WTC11 (cell line): Measurements from ENCODE around the gene IMMT. TPM values are rescaled to one million over a fixed set of nuclear protein-coding genes. Genes with fewer than 3 reads are reported as not detected.
A peak's percentile ranks its signal among the peaks of the same experiment; 100 is the strongest.

ENCODE experiments used
- CBFB ChIP-seq: sonication (generic); formaldehyde crosslinking; IDR thresholded peaks from 2 replicates; pipeline ENCODE4 v1.8.1; 2022; ENCODE audit warnings: mild to moderate bottlenecking, low read depth, missing genetic modification reagents
- ESRRA ChIP-seq: sonication (generic); formaldehyde crosslinking; IDR thresholded peaks from 2 replicates; pipeline ENCODE4 v1.8.1; 2022; ENCODE audit warnings: mild to moderate bottlenecking, missing genetic modification reagents, borderline replicate concordance
- ETV6 ChIP-seq: sonication (generic); formaldehyde crosslinking; IDR thresholded peaks from 2 replicates; pipeline ENCODE4 v1.8.1; 2022; ENCODE audit warnings: mild to moderate bottlenecking, missing genetic modification reagents
- FOXP1 ChIP-seq: sonication (generic); formaldehyde crosslinking; IDR thresholded peaks from 2 replicates; pipeline ENCODE4 v1.8.0; 2022; ENCODE audit warnings: missing genetic modification reagents, mild to moderate bottlenecking, moderate library complexity, borderline replicate concordance
- GABPB1 ChIP-seq: sonication (generic); formaldehyde crosslinking; IDR thresholded peaks from 2 replicates; pipeline ENCODE4 v1.8.1; 2023; ENCODE audit warnings: mild to moderate bottlenecking, missing genetic modification reagents
- GTF2I ChIP-seq: fragments of 250-450 bp; sonication (Bioruptor Pico); conservative IDR thresholded peaks from 2 replicates; pipeline ENCODE4 v1.4.0; 2021; ENCODE audit warnings: mild to moderate bottlenecking
- NFYB ChIP-seq: sonication (generic); formaldehyde crosslinking; conservative IDR thresholded peaks from 2 replicates; pipeline ENCODE4 v1.8.0; 2022; ENCODE audit warnings: low read depth, missing genetic modification reagents
- NR1H2 ChIP-seq: sonication (generic); formaldehyde crosslinking; IDR thresholded peaks from 2 replicates; pipeline ENCODE4 v1.9.0; 2021; ENCODE audit warnings: mild to moderate bottlenecking, moderate library complexity, missing genetic modification reagents
- ZNF263 ChIP-seq: sonication (generic); formaldehyde crosslinking; IDR thresholded peaks from 2 replicates; pipeline ENCODE4 v1.8.1; 2022; ENCODE audit warnings: low read depth, mild to moderate bottlenecking, moderate library complexity, missing genetic modification reagents
- ZNF396 ChIP-seq: fragments of 250-450 bp; sonication (Bioruptor Pico); IDR thresholded peaks from 2 replicates; pipeline ENCODE4 v1.8.0; 2021; ENCODE audit warnings: mild to moderate bottlenecking, moderate library complexity, borderline replicate concordance
- ZNF423 ChIP-seq: fragments of 250-450 bp; sonication (Bioruptor Pico); IDR thresholded peaks from 2 replicates; pipeline ENCODE4 v2.1.2; 2022; ENCODE audit warnings: mild to moderate bottlenecking, moderate library complexity
- ZNF671 ChIP-seq: fragments of 250-450 bp; sonication (Bioruptor Pico); IDR thresholded peaks from 2 replicates; pipeline ENCODE4 v1.8.0; 2021; ENCODE audit warnings: mild to moderate bottlenecking
- total RNA-seq: library from RNA; stranded (reverse); gene quantifications from 3 replicates; pipeline ENCODE4 v1.2.3, GENCODE V29; 2021
- TF ChIP-seq, protein P1 (sequence below): fragments of 200-600 bp; IDR thresholded peaks from 2 replicates; pipeline ENCODE4 v1.8.0; 2022; ENCODE audit warnings: antibody characterized with exemption
- TF ChIP-seq, protein P2 (sequence below): sonication (generic); formaldehyde crosslinking; IDR thresholded peaks from 2 replicates; pipeline ENCODE4 v1.8.1; 2023; ENCODE audit warnings: mild to moderate bottlenecking, missing genetic modification reagents, moderate library complexity
- TF ChIP-seq, protein P3 (sequence below): fragments of 250-450 bp; sonication (Bioruptor Pico); IDR thresholded peaks from 2 replicates; pipeline ENCODE4 v1.9.0; 2021; ENCODE audit warnings: mild to moderate bottlenecking, borderline replicate concordance
- TF ChIP-seq, protein P4 (sequence below): sonication (generic); formaldehyde crosslinking; IDR thresholded peaks from 2 replicates; pipeline ENCODE4 v1.8.1; 2023; ENCODE audit warnings: mild to moderate bottlenecking, missing genetic modification reagents
- TF ChIP-seq, protein P5 (sequence below): sonication (generic); formaldehyde crosslinking; IDR thresholded peaks from 2 replicates; pipeline ENCODE4 v1.8.1; 2022; ENCODE audit warnings: low read depth, missing genetic modification reagents, borderline replicate concordance
- TF ChIP-seq, protein P6 (sequence below): fragments of 250-450 bp; sonication (Bioruptor Pico); conservative IDR thresholded peaks from 2 replicates; pipeline ENCODE4 v1.9.0; 2021; ENCODE audit warnings: mild to moderate bottlenecking
- TF ChIP-seq, protein P7 (sequence below): fragments of 250-450 bp; sonication (Bioruptor Pico); IDR thresholded peaks from 2 replicates; pipeline ENCODE4 v2.1.2; 2022; ENCODE audit warnings: mild to moderate bottlenecking, moderate library complexity
- TF ChIP-seq, protein P8 (sequence below): sonication (generic); formaldehyde crosslinking; IDR thresholded peaks from 2 replicates; pipeline ENCODE4 v1.8.0; 2022; ENCODE audit warnings: mild to moderate bottlenecking, missing genetic modification reagents
- TF ChIP-seq, protein P9 (sequence below): fragments of 250-450 bp; sonication (Bioruptor Pico); IDR thresholded peaks from 2 replicates; pipeline ENCODE4 v1.9.0; 2021; ENCODE audit warnings: mild to moderate bottlenecking
- TF ChIP-seq, protein P10 (sequence below): sonication (generic); formaldehyde crosslinking; IDR thresholded peaks from 2 replicates; pipeline ENCODE4 v1.8.1; 2022; ENCODE audit warnings: mild to moderate bottlenecking, moderate library complexity, missing genetic modification reagents

The IMMT gene
- total RNA-seq, 1 experiment from 2014 or later = 102 TPM

DNA sequence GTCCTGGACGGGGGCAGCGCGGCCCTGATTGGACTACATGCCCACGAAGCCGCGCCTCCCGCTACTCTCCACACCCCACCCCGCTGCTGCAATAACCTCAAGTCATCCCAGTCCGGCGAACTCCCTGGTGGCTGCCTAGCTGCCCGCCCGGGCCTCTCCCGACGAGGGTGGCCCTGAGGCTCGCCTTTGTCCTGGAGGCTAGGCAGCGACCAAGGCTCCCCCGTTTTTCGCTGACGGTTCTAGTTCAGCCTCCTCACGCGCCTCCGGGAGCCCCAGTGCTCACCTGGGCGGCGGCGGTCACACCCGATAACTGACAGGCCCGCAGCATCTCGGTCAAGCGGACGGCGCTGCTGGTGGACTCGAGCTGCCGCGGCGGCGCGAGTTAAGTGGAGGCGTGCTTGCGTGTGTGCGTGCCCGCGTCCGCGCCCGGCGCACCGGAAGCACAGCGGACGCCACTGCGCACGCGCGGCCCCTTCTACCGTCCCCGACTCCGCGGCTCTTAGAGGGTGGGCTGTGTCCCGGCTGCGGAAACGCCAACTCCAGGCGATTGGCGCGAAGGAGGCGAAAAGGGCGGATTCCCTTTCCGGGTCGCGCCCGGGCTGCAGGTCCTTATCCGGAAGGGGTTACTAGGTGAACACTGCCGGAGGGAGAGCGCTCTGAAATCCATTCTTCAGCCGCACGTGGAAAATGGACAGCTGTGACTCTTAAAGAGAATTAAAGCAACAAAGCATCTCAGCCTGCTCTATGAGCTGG, at the start of gene IMMT (continued):
- TF ChIP-seq ETV6 (CRISPR knock-in tag) (peak; percentile 91), NFYB (CRISPR knock-in tag) (peak; percentile 32), NR1H2 (CRISPR knock-in tag) (no peak), ESRRA (CRISPR knock-in tag) (peak; percentile 63; the same call in 1 of the 2 replicates), CBFB (CRISPR knock-in tag) (no peak), GABPB1 (peak; percentile 91), ZNF396 (CRISPR knock-in tag) (no peak), FOXP1 (peak; percentile 97), ZNF423 (CRISPR knock-in tag) (no peak), GTF2I (CRISPR knock-in tag) (no peak), ZNF263 (CRISPR knock-in tag) (no peak; the same call in 1 of the 2 replicates), ZNF671 (no peak)
- TF ChIP-seq, protein P1, sequence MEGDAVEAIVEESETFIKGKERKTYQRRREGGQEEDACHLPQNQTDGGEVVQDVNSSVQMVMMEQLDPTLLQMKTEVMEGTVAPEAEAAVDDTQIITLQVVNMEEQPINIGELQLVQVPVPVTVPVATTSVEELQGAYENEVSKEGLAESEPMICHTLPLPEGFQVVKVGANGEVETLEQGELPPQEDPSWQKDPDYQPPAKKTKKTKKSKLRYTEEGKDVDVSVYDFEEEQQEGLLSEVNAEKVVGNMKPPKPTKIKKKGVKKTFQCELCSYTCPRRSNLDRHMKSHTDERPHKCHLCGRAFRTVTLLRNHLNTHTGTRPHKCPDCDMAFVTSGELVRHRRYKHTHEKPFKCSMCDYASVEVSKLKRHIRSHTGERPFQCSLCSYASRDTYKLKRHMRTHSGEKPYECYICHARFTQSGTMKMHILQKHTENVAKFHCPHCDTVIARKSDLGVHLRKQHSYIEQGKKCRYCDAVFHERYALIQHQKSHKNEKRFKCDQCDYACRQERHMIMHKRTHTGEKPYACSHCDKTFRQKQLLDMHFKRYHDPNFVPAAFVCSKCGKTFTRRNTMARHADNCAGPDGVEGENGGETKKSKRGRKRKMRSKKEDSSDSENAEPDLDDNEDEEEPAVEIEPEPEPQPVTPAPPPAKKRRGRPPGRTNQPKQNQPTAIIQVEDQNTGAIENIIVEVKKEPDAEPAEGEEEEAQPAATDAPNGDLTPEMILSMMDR = no peak
- TF ChIP-seq, protein P2, sequence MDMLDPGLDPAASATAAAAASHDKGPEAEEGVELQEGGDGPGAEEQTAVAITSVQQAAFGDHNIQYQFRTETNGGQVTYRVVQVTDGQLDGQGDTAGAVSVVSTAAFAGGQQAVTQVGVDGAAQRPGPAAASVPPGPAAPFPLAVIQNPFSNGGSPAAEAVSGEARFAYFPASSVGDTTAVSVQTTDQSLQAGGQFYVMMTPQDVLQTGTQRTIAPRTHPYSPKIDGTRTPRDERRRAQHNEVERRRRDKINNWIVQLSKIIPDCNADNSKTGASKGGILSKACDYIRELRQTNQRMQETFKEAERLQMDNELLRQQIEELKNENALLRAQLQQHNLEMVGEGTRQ = no peak
- TF ChIP-seq, protein P3, sequence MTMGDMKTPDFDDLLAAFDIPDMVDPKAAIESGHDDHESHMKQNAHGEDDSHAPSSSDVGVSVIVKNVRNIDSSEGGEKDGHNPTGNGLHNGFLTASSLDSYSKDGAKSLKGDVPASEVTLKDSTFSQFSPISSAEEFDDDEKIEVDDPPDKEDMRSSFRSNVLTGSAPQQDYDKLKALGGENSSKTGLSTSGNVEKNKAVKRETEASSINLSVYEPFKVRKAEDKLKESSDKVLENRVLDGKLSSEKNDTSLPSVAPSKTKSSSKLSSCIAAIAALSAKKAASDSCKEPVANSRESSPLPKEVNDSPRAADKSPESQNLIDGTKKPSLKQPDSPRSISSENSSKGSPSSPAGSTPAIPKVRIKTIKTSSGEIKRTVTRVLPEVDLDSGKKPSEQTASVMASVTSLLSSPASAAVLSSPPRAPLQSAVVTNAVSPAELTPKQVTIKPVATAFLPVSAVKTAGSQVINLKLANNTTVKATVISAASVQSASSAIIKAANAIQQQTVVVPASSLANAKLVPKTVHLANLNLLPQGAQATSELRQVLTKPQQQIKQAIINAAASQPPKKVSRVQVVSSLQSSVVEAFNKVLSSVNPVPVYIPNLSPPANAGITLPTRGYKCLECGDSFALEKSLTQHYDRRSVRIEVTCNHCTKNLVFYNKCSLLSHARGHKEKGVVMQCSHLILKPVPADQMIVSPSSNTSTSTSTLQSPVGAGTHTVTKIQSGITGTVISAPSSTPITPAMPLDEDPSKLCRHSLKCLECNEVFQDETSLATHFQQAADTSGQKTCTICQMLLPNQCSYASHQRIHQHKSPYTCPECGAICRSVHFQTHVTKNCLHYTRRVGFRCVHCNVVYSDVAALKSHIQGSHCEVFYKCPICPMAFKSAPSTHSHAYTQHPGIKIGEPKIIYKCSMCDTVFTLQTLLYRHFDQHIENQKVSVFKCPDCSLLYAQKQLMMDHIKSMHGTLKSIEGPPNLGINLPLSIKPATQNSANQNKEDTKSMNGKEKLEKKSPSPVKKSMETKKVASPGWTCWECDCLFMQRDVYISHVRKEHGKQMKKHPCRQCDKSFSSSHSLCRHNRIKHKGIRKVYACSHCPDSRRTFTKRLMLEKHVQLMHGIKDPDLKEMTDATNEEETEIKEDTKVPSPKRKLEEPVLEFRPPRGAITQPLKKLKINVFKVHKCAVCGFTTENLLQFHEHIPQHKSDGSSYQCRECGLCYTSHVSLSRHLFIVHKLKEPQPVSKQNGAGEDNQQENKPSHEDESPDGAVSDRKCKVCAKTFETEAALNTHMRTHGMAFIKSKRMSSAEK = 0 out of 2 replicates have a peak, but pooled peaks have one; percentile 23
- TF ChIP-seq, protein P4, sequence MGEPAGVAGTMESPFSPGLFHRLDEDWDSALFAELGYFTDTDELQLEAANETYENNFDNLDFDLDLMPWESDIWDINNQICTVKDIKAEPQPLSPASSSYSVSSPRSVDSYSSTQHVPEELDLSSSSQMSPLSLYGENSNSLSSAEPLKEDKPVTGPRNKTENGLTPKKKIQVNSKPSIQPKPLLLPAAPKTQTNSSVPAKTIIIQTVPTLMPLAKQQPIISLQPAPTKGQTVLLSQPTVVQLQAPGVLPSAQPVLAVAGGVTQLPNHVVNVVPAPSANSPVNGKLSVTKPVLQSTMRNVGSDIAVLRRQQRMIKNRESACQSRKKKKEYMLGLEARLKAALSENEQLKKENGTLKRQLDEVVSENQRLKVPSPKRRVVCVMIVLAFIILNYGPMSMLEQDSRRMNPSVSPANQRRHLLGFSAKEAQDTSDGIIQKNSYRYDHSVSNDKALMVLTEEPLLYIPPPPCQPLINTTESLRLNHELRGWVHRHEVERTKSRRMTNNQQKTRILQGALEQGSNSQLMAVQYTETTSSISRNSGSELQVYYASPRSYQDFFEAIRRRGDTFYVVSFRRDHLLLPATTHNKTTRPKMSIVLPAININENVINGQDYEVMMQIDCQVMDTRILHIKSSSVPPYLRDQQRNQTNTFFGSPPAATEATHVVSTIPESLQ = no peak
- TF ChIP-seq, protein P5, sequence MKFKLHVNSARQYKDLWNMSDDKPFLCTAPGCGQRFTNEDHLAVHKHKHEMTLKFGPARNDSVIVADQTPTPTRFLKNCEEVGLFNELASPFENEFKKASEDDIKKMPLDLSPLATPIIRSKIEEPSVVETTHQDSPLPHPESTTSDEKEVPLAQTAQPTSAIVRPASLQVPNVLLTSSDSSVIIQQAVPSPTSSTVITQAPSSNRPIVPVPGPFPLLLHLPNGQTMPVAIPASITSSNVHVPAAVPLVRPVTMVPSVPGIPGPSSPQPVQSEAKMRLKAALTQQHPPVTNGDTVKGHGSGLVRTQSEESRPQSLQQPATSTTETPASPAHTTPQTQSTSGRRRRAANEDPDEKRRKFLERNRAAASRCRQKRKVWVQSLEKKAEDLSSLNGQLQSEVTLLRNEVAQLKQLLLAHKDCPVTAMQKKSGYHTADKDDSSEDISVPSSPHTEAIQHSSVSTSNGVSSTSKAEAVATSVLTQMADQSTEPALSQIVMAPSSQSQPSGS = no peak
- TF ChIP-seq, protein P6, sequence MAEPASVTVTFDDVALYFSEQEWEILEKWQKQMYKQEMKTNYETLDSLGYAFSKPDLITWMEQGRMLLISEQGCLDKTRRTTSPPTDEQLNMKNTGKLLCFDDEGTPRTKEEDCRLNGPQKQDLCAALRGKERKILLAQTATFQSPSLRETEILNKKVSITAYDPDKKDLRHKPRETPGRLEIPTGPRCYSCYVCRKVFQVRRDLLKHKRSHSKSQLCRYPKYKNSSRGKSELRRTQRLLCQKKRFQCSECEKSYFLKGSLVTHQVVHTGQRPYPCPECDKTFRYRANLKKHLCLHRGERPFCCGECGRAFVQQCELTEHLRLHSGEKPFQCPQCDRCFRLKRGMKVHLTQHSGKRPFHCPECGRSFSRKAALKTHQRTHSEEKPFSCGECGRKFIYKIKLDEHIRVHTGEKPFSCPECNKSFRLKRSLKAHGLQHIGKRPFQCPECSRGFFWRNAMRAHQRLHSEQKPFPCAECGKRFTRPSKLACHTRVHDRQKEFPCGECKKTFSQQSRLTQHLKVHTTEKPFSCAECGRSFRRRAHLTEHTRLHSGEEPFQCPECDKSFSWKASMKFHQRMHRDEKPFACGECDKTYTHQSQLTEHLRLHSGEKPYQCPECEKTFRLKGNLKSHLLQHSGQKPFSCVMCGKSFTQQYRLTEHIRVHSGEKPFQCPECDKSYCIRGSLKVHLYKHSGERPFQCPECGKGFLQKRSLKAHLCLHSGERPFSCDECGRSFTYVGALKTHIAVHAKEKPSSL (CRISPR knock-in tag) = no peak
- TF ChIP-seq, protein P7, sequence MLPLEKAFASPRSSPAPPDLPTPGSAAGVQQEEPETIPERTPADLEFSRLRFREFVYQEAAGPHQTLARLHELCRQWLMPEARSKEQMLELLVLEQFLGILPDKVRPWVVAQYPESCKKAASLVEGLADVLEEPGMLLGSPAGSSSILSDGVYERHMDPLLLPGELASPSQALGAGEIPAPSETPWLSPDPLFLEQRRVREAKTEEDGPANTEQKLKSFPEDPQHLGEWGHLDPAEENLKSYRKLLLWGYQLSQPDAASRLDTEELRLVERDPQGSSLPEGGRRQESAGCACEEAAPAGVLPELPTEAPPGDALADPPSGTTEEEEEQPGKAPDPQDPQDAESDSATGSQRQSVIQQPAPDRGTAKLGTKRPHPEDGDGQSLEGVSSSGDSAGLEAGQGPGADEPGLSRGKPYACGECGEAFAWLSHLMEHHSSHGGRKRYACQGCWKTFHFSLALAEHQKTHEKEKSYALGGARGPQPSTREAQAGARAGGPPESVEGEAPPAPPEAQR = no peak
- TF ChIP-seq, protein P8, sequence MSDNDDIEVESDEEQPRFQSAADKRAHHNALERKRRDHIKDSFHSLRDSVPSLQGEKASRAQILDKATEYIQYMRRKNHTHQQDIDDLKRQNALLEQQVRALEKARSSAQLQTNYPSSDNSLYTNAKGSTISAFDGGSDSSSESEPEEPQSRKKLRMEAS (CRISPR knock-in tag) = peak; percentile 96
- TF ChIP-seq, protein P9, sequence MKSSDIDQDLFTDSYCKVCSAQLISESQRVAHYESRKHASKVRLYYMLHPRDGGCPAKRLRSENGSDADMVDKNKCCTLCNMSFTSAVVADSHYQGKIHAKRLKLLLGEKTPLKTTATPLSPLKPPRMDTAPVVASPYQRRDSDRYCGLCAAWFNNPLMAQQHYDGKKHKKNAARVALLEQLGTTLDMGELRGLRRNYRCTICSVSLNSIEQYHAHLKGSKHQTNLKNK (CRISPR knock-in tag) = no peak
- TF ChIP-seq, protein P10, sequence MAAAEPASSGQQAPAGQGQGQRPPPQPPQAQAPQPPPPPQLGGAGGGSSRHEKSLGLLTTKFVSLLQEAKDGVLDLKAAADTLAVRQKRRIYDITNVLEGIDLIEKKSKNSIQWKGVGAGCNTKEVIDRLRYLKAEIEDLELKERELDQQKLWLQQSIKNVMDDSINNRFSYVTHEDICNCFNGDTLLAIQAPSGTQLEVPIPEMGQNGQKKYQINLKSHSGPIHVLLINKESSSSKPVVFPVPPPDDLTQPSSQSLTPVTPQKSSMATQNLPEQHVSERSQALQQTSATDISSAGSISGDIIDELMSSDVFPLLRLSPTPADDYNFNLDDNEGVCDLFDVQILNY (CRISPR knock-in tag) = peak; percentile 82
